HG03457 (cell line): Measurements from ENCODE around the gene C3orf22.

ENCODE experiments used
- ATAC-seq: cut with Tn5 transposase; IDR thresholded peaks from one replicate; pipeline ENCODE4 v1.9.1; 2021; ENCODE audit warnings: moderate number of reproducible peaks; ENCODE audit not compliant: unreplicated experiment

The C3orf22 gene

GRCh38 chr3:126557415-126557745 is 1.4 kb downstream of the C3orf22 start:
- ATAC-seq, result no peak

GRCh38 chr3:126556637-126557414 is 1.9 kb downstream of the C3orf22 start:
- ATAC-seq, result no peak

GRCh38 chr3:126555795-126556636 is 2.7 kb downstream of the C3orf22 start:
- no peak for ATAC-seq

- no peak for ATAC-seq
These were observed 3.9 kb downstream of the C3orf22 start for GRCh38 chr3:126554560-126555525.

GRCh38 chr3:126553284-126554084 is 5.2 kb downstream of the C3orf22 start:
- no peak for ATAC-seq

GRCh38 chr3:126552688-126553283 is 5.9 kb downstream of the C3orf22 start:
- no peak for ATAC-seq

GRCh38 chr3:126551839-126552687 is 6.7 kb downstream of the C3orf22 start:
- ATAC-seq, result no peak

- ATAC-seq, result no peak
These were observed 7.5 kb downstream of the C3orf22 start for GRCh38 chr3:126551121-126551838.

GRCh38 chr3:126550488-126551051 is 8.2 kb downstream of the C3orf22 start:
- ATAC-seq, result no peak

- ATAC-seq, result no peak
These were observed 8.8 kb downstream of the C3orf22 start for GRCh38 chr3:126549861-126550487.

GRCh38 chr3:126548556-126549466 is 9.9 kb downstream of the C3orf22 start:
- no peak for ATAC-seq

GRCh38 chr3:126547721-126548120 is 11.0 kb downstream of the C3orf22 start:
- ATAC-seq, result no peak

GRCh38 chr3:126546549-126547239 is 12.0 kb downstream of the C3orf22 start:
- ATAC-seq, result no peak

- ATAC-seq, result no peak
These were observed 12.7 kb downstream of the C3orf22 start for GRCh38 chr3:126546013-126546412.

GRCh38 chr3:126545544-126545943 is 13.2 kb downstream of the C3orf22 start:
- no peak for ATAC-seq
